CD4-positive, alpha-beta T cell treated with Interleukin-17A for 1 hour (primary cell): Measurements from ENCODE around the gene TGFB2.

Experiments used
- DNase-seq: peaks from one replicate; pipeline ENCODE4 v3.0.0-alpha.2; 2020

The TGFB2 gene

GRCh38 chr1:218464871-218465270 lies 119.7 kb downstream of the TGFB2 start:
- DNase-seq: no peak

GRCh38 chr1:218466341-218467010 lies 121.3 kb downstream of the TGFB2 start:
- no peak for DNase-seq

GRCh38 chr1:218467101-218468072 lies 122.3 kb downstream of the TGFB2 start:
- DNase-seq: no peak

GRCh38 chr1:218468711-218469110 lies 123.6 kb downstream of the TGFB2 start:
- DNase-seq: no peak

- no peak for DNase-seq
Observed at GRCh38 chr1:218472885-218473284, 127.7 kb downstream of the TGFB2 start.

GRCh38 chr1:218473522-218473921 lies 128.4 kb downstream of the TGFB2 start:
- DNase-seq: no peak

GRCh38 chr1:218474128-218474527 lies 129.0 kb downstream of the TGFB2 start:
- DNase-seq: no peak

- no peak for DNase-seq
Observed at GRCh38 chr1:218475275-218475674, 130.1 kb downstream of the TGFB2 start.

- no peak for DNase-seq
Observed at GRCh38 chr1:218475699-218476098, 130.6 kb downstream of the TGFB2 start.

- DNase-seq: no peak
Observed at GRCh38 chr1:218476385-218476784, 131.2 kb downstream of the TGFB2 start.

GRCh38 chr1:218478336-218478735 lies 133.2 kb downstream of the TGFB2 start:
- DNase-seq: no peak

GRCh38 chr1:218479436-218480115 lies 134.4 kb downstream of the TGFB2 start:
- no peak for DNase-seq

- no peak for DNase-seq
Observed at GRCh38 chr1:218480137-218480536, 135.0 kb downstream of the TGFB2 start.

GRCh38 chr1:218480588-218481099 lies 135.5 kb downstream of the TGFB2 start:
- DNase-seq: no peak

GRCh38 chr1:218481116-218481775 lies 136.1 kb downstream of the TGFB2 start:
- no peak for DNase-seq

GRCh38 chr1:218482683-218483082 lies 137.5 kb downstream of the TGFB2 start:
- DNase-seq: no peak

- DNase-seq: no peak
Observed at GRCh38 chr1:218485241-218485928, 140.2 kb downstream of the TGFB2 start.

GRCh38 chr1:218488531-218488930 lies 143.4 kb downstream of the TGFB2 start:
- DNase-seq: no peak

GRCh38 chr1:218488986-218489385 lies 143.8 kb downstream of the TGFB2 start:
- DNase-seq: no peak

GRCh38 chr1:218490406-218490922 lies 145.3 kb downstream of the TGFB2 start:
- DNase-seq: no peak

- DNase-seq: no peak
Observed at GRCh38 chr1:218492874-218493273, 147.7 kb downstream of the TGFB2 start.

- no peak for DNase-seq
Observed at GRCh38 chr1:218493986-218494385, 148.8 kb downstream of the TGFB2 start.
